GM21515 (cell line): ENCODE data around the gene RIPK3.
"Not testable (repeated sequence)": the region's sequence is repeated elsewhere in the genome, so short reads cannot be mapped to it uniquely, and the experiment has no call there.

Source experiments
- ATAC-seq: cut with Tn5 transposase; IDR thresholded peaks from one replicate; pipeline ENCODE4 v1.9.1; 2021; ENCODE audit not compliant: unreplicated experiment

Gene RIPK3

DNA sequence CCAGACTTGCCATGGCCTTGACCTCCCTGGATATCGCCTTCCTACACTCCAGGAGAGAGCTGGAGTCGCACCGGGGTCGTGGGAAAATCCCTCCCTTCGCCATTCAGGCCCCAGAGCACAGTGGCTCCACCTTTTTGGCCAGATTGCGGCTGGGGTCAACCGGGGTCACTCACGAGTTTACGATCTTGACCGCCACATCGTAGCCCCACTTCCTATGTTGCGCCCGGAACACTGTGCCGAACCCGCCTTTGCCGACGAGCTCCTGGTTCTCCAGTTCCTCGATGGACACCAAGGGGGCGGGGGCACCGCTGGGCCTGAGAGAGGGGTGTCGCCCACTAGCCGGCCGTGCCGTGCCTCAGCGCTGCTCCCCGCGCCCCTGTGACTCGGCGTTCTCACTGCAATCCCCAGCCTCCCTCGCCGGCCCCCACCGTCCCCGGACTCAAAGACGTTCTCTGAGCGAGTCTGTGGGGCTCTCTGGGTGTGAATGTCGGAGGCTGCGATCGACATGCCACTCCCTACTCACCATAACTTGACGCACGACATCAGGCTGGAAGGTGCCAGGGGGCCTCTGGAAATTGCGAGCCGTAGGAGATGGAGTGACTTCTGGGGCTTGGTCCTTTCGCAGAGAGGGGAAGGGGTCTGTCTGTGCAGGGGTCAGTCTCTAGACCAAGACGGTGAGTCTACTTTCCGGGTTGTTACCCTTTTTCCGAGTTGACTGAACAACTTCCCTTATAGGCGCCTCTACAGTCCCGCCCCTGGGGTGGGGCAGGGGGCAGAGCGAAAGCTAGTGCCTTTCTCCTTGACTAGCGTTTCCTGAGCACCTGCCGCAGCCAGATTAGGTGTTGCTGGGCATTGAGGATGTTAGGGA, at the start of gene RIPK3:
TSS of gene RIPK3 (minus strand) at position 708 of the 868 bp plus-strand sequence. CDS start at position 543, 165 bp downstream.
- peak; percentile 90 for ATAC-seq

DNA sequence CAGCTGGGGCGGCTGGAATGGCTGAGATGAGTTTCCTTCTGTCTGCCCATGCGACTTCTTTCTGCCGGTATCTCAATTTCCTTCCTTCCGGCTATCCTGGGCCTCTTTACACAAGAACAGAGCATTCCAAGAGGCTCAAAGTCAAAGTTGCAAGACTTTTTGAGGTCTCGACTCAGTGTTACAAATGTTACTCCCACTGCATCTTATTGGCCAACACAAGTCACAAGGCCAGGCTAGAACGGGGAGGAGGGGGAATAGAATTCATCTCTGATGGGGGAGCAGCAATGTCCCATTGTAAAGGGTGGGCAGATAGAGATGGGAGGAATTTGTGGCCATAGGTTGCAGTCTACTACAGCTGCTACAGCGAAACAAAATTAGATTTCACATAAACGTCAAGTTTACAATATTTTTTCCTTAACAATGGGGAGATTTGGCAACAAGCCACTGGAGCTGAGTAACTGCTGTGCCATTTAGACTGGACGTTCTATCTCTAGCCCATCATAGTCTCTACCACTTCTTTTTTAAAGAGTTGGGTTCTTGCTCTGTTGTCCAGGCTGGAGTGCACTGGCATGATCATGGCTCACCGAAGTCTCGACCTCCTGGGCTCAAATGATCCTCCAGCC, 49.5 kb upstream of the RIPK3 start:
- ATAC-seq: no peak

DNA sequence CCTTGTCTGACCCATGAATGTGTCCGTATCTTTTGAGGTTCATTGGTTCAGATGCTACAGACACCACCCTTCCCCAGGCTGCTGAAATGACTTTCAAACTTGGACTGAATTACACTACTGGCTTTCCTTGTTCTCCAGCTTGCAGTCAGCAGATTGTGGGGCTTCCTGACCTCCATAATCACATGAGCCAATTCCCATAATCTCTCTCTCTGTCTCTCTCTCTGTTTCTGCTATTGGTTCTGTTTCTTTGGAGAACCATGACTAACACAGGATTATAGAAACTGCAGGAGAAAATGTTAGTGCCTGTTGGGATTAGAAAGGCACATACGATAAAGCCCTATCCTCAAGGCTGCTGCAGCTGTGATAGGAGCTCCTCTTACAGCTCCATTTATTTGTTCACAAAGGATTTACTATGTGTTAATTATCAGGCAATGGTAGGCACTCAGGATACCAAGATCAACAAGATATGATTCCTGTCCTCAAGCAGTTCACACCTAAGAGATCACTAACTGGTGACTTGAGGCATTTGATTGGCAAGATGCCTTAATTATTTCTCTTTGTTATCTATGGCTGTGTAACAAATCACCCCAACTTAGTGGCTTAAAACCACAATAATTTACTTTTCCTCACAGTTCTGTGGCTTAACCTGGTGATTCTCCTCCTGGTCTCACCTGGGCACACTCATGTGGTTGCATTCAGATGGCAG, 48.8 kb upstream of the RIPK3 start:
- no peak for ATAC-seq

DNA sequence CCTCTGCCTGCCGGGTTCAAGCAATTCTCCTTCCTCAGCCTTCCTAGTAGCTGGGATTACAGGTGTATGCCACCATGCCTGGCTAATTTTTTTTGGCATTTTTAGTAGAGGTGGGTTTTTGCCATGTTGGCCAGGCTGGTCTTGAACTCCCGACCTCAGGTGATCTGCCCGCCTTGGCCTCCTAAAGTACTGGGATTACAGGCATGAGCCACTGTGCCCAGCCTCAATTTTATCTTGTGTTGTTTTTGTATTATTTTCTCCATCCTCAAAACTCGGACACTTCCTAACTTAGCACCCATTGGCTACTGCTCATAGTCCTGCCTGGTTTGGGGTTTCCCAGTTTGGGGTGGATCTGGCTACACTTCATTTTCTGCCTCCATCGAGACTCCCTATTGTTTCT, 47.8 kb upstream of the RIPK3 start:
- not testable (repeated sequence) for ATAC-seq

DNA sequence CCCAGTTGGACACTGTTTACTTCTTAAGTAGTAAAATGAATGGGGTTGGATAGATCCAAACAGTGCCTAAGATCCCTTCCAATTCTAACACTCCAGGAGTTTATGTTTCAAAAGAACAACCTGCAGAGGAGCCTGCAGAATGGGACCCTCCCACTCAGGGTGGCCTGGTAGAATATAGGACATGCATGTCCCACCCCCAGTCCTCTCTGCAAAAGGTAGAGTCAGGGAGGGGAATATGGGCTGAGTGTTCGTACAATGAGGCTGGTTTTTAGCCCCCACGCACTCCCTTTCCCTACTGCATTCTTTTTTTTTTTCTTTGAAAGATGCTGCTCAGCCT, 47.2 kb upstream of the RIPK3 start:
- ATAC-seq: no peak

DNA sequence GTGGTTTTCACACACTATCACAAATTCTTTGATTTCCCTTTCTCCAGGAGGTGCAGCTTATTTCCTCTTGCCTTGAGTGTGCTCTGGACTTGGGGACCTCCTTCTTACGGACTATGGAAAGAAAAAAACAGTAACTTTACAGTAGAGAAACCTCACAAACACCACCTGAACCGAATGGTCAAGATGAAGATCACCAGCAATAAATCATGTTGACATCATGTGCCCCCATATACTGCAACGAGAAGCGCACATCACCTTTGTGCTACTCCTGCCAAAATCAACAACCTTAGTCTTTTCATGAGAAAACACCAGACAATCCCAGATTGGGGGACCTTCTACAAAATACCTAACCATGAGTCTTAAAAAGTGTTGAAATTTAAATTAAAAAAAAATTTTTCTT, 45.7 kb upstream of the RIPK3 start:
- ATAC-seq: no peak

DNA sequence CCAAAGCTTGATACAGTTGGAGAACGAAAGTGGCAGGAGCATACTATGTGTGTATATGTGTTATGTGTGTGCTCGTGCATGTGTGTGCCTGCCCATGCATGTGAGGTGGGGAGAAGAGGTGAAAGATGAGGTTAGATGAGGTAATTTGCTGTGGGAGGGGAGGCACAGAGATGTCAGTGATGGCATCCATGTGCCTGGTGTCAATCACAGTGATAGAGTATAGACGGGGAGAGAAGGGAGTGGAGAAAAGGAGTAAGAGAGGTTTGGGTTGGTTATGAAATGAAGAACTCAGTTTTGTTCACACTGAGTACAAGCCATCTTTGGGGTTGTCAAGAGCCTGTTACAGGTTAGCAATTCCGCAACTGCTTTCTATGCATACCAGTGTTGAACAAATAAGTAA, 44.4 kb upstream of the RIPK3 start:
- no peak for ATAC-seq

DNA sequence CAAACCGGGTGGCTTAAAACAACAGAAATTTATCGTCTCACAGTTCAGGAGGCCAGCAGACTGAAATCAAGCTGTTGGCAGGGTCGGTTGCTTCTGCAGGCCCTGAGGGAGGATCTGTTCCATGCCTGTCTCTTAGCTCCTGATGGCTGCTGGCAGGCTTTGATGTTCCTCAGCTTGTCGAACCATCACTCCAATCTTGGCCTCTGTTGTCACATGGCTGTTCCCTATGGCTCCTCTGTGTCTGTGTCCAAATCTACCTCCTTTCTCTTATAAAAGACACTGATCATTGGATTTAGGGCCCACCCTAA, 42.2 kb upstream of the RIPK3 start:
- no peak for ATAC-seq

DNA sequence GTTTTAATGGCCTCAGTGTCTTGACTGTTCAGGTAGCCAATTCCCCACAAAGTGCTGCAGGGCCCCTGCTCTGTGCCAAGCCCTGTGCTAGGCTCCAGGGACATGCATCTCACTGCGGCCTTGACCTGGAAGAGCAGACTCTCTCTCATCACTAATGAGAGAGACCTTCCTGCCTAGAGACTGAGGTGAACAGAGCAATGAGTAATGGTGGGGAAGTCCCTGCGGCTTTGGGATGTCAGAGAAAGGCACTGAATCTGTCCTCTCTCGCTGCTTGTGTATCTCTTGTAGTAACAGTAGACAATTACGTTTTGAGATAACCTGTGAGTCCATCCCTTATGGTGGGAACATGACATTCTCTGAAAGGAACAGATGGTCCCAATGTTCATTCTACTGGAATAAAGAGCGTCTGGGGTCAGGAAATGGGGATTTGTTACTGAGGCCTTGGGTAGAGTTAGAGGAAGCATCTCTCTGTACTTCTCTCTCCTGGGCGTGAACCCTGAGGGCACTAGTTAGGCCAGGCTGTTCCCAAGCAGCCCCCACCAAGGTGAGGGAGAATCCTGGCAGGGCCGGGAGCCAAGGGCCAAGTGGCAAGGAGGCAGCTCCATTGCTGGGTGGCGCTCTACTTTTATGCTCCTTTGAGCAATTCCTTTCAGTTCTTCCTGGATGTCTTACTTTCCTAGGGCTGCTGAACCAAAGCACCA, 41.7 kb upstream of the RIPK3 start:
- ATAC-seq: no peak

DNA sequence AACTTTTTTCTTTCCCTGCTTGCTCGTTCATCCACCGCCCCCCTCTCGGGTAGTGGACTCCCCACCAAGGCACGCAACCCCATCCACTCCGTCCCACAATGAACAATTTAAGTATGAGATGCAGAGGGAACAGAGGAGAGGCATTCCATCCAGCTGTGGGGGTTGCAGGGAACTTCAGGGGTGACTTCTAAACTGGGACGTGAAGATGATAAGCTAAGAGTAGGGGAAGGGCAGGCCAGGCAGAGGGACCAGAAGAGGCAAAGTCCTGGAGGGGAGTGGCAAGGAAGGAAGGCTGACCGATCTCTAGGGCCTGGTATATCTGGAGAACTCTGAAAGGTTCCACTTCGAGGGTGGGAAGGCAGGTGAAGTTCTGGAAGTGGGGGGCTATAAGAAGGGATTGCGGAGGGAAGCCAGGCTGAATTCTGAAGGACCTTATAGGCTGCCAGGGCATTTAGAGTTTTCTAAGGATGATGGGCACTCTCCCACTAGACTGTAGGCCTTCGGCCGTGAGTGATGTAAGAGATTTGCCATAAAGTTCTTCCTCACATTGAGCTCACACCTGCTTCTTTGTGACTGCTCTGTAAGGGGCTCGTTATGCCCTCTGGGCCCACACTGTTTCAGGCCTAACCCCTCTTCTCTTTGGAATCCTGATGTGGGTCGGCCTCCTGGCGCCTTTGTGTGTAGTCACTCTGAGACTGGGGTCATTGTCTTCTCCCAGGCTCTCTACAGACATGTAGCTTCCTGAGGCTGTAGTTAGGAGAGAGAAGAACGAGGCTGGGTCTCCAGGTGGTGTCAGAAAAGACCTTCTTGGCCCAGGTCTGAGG, 40.3 kb upstream of the RIPK3 start:
- ATAC-seq: no peak

DNA sequence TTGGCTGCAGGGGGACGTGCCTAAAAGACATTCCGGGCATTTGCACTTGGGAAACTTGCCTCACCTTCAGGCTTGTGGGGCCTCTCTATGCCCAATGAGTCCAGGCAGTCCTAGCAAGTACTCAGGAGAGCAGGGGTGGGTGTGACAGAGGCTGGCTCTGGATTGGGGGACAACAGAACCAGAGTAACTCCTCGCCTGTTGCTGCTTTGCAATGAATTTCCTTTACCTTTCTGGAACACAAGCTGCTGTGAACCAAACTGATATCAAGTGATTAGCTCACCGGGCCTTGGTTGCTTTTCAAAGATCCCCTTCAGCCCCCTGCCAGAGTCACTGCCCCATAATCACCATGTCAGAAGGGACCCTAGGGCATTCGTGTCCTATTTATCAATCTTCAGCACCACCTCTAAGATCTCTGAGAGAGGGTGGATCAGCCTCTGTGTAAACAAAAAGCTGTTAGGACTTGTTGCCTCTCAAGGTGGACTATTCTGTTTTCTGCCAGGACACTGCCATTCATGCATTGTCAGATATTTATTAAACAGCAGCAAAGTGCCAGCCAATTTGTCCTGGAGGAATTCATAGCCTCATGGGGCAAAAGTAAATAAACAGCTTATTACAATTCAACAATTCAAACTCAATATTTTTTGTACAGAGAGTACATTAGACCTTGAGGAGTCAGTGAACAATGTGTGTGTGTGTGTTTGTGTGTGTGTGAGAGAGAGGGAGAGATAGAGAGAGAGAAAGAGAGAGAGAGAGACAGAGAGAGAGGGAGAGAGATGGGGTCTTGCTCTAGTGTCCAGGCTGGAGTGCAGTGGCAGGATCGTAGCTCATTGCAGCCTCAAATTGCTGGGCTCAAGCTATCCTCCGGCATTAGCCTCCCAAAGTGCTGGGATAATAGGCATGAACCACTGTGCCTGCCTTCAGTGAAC, 39.5 kb upstream of the RIPK3 start:
- no peak for ATAC-seq

DNA sequence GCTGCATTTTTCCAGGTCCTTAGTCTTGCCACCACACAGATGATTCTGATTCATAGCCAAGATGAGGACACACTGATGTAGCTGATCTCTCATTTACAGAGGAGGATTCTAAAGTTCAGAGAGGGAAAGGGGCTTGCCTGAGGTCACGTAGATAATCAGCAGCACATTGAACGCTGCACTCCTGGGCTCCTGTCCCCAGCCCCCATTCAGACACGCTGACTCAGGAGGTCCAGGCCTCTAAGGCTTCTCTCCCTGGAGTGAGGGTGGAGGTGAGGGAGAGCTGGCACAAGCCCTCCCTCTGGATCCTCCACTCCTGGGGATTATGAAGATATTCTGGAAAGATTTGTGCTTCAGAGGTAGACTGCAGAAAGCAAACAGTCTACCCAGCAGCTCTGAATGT, 38.5 kb upstream of the RIPK3 start:
- ATAC-seq: no peak

DNA sequence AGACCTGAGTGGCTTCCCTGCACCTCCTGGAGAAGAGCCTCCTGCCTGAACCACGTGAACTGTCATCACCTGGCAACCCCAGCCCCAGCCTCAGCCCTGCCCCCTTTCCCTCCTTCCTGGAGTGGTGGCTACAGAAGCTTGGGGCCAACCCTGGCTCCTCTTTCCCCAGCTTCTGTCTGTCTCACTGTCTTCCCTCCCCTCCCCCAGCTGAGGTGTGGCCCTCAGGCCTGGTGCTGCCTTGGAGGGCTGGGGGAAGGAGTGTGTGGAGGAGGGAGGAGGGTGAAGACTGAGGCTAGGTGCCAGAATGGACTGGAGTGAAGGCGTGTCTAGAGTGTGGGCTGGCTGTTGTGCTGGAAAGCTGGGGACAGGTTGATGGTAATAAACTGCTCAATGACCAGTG, 37.9 kb upstream of the RIPK3 start:
- no peak for ATAC-seq

DNA sequence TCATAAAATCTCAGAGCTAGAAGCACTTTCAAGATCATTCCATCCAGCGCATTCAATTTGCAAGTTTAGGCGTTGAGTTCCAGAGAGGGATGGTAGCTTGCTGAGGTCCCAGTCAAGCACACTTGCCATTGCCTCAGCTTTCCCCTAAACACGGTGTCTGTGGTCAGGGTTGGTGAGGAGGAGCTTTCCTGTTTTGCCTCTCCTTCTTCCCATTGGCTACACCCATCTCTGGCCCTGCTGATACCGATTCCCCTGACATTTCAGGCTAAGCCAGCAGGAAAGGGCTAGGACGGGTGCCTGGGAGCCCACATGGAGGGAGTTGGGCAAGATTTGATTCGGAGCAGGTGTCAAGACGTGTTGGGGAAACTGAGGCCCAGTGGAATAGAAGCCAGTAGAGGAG, 37.3 kb upstream of the RIPK3 start:
- no peak for ATAC-seq

DNA sequence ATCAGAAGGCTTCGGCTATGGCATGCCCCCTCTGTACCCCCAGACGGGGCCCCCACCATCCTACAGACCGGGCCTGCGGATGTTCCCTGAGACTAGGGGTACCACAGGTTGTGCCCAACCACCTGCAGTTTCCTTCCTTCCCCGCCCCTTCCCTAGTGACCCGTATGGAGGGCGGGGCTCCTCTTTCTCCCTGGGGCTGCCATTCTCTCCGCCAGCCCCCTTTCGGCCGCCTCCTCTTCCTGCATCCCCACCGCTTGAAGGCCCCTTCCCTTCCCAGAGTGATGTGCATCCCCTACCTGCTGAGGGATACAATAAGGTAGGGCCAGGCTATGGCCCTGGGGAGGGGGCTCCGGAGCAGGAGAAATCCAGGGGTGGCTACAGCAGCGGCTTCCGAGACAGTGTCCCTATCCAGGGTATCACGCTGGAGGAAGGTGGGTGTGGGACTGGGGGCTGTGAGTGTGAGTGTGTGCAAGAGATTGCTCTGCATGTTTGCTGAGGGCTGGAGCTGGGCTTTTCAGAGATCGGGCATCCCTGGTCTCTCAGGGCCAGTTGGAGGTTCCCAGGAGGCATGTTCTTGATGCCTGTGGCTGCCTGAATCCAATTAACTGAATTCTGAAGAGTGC, 36.8 kb upstream of the RIPK3 start:
- ATAC-seq: no peak

DNA sequence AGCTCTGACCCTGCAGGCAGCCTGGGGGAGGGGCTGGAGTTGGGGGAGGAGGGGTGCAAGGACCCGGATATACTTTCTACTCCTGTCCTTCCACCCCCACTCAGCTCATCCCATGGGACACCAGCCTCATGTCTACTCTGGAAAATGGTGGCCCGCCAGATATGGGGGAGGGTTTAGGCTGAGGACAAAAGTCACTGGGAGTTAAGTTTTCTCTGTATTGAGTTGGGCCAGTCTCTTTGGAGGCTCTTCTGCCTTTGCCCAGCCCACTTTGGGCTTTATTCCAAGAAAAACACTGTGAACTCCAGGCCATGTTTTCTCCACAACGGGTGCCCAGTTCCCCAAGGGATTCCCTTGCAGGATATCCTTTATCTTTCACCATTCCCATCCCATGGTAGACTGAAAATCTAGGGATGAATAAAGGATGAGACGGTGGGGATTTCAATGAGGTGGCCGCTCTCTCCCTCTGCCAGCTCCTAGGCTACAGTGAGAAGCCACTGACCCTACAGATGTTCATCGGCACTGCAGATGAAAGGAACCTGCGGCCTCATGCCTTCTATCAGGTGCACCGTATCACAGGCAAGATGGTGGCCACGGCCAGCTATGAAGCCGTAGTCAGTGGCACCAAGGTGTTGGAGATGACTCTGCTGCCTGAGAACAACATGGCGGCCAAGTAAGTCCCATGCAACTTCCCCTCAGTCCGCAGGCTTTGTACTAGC, 33.1 kb upstream of the RIPK3 start:
- ATAC-seq: no peak

DNA sequence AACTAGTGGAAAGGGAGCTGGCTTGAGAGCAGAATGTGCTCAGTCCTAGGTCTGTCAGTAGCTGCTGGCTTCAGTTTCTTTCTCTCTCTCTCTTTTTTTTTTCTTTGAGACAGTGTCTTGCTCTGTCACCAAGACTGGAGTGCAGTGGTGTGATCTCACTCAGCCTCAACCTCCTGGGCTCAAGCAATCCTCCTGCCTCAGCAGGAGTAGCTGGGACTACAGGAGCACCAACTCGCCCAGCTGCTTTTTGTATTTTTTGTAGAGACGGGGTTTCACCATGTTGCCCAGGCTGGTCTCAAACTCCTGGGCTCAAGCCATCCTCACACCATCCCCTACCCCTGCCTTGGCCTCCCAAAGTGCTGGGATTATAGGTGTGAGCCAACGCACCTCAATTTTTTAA, 31.8 kb upstream of the RIPK3 start:
- ATAC-seq: not testable (repeated sequence)

DNA sequence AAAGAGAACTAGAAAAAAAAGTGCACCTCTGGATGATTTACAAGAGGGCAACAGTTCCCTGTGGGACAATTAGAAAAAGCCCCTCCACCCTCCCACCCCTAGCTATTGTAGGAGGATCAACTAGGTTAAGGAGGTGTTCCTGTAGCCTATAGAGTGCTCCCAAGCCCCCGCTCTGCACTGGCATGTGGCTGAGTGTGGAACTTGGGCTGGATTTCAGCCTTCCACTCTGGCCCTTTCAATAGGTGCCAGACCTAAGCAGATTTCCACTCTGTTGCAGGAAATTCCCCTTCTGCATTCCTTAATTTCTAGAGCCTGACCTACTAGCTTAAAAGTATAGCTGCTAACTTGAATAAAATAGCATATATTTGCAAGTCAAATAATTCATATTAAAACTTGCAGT, 31.0 kb upstream of the RIPK3 start:
- ATAC-seq: no peak
